B cell (primary cell): ENCODE results near the gene SDCCAG8. TPM values are rescaled to one million over a fixed set of nuclear protein-coding genes. Genes with fewer than 3 reads are reported as not detected.

Experiments used
- ATAC-seq: fragments of 200-7000 bp; cut with Tn5 transposase; one replicate; pipeline ENCODE4 v1.10.0; 2021; ENCODE audit warnings: low read depth, mild to moderate bottlenecking, moderate number of reproducible peaks, moderate library complexity
- CTCF ChIA-PET: fragments of 350-600 bp; sonication (Branson Sonifier 250); formaldehyde crosslinking; loops from one replicate; lab custom pipeline; 2021; ENCODE audit warnings: antibody characterized with exemption, inconsistent platforms; lab: Charles Lee
- POLR2A ChIA-PET: fragments of 350-600 bp; sonication (Branson Sonifier 250); formaldehyde crosslinking; loops from one replicate; lab custom pipeline; 2021; ENCODE audit warnings: antibody characterized with exemption; lab: Charles Lee
- DNase-seq: peaks from one replicate; pipeline ENCODE4 v3.0.0; 2013
- H2AFZ ChIP-seq: 2 replicates; pipeline ENCODE4 v1.6.1; 2012; ENCODE audit warnings: mild to moderate bottlenecking, low read depth, low read length; ENCODE audit not compliant: insufficient read depth, poor library complexity, severe bottlenecking
- H3K27ac ChIP-seq, 2 donors: 1 replicate in 1 of 2; 2 replicates in 1 of 2; pipeline ENCODE4 v1.5.1; 2012 to 2013; ENCODE audit warnings: low read length in 2 of 2, mild to moderate bottlenecking in 2 of 2, moderate library complexity in 1 of 2
- H3K27me3 ChIP-seq, 4 experiments: fragments of 200-600 bp in 1 of 4; sonication (generic) in 1 of 4; replicated peaks in 1 of 4; 1 replicate in 2 of 4; 2 replicates in 2 of 4; pipeline versions ENCODE4 v1.6.1 to v1.7.0; 2013 to 2016; ENCODE audit warnings: low read length in 3 of 4, mild to moderate bottlenecking in 2 of 4, mixed read lengths in 1 of 4, moderate library complexity in 1 of 4; ENCODE audit not compliant: insufficient read depth in 4 of 4, control insufficient read depth in 3 of 4; ENCODE audit errors: control extremely low read depth in 1 of 4
- H3K36me3 ChIP-seq, 2 experiments: replicated peaks in 1 of 2; 1 replicate in 1 of 2; 2 replicates in 1 of 2; pipeline versions ENCODE4 v1.6.1 to v1.7.1; 2013; ENCODE audit warnings: low read length in 1 of 2; ENCODE audit not compliant: insufficient read depth in 2 of 2, control insufficient read depth in 1 of 2; ENCODE audit errors: control extremely low read depth in 1 of 2, extremely low read depth in 1 of 2
- H3K4me1 ChIP-seq, 2 donors: fragments of 200-600 bp in 1 of 2; sonication (generic) in 1 of 2; 1 replicate in 1 of 2; 2 replicates in 1 of 2; pipeline versions ENCODE4 v1.5.1 to v1.6.1; 2013 to 2017; ENCODE audit warnings: low read length in 2 of 2; ENCODE audit not compliant: control insufficient read depth in 2 of 2, insufficient read depth in 2 of 2
- H3K4me2 ChIP-seq: replicated peaks from 2 replicates; pipeline ENCODE3; 2012; ENCODE audit warnings: mild to moderate bottlenecking, low read depth, low read length; ENCODE audit not compliant: poor library complexity, severe bottlenecking
- H3K4me3 ChIP-seq, 5 experiments: fragments of 200-600 bp in 1 of 5; sonication (generic) in 1 of 5; 1 replicate in 3 of 5; 2 replicates in 2 of 5; pipeline versions ENCODE4 v1.5.1 to v1.7.0; 2011 to 2016; ENCODE audit warnings: low read length in 4 of 5, mild to moderate bottlenecking in 4 of 5, low read depth in 2 of 5, control low read depth in 1 of 5, moderate library complexity in 1 of 5; ENCODE audit not compliant: insufficient read depth in 1 of 5; ENCODE audit errors: control extremely low read depth in 1 of 5, extremely low read depth in 1 of 5
- H3K79me2 ChIP-seq: fragments of 200-600 bp; sonication (generic); one replicate; pipeline ENCODE4 v1.6.0; 2016; ENCODE audit warnings: low read length; ENCODE audit not compliant: control insufficient read depth, insufficient read depth
- H3K9ac ChIP-seq: fragments of 200-600 bp; sonication (generic); 2 replicates; pipeline ENCODE4 v1.6.1; 2017; ENCODE audit warnings: mild to moderate bottlenecking, low read length, moderate library complexity
- H3K9me3 ChIP-seq, 3 donors: one replicate each; pipeline versions ENCODE4 v1.6.1 to v1.7.1; 2013; ENCODE audit warnings: low read length in 2 of 3; ENCODE audit not compliant: control insufficient read depth in 2 of 3, insufficient read depth in 1 of 3; ENCODE audit errors: control extremely low read depth in 1 of 3
- H4K20me1 ChIP-seq: 2 replicates; pipeline ENCODE4 v1.6.0; 2012; ENCODE audit warnings: mild to moderate bottlenecking, low read length; ENCODE audit not compliant: insufficient read depth, control insufficient read depth, poor library complexity, severe bottlenecking
- H3K27ac Mint-ChIP-seq: one replicate; pipeline ENCODE4 v1.8.0; 2021; ENCODE audit warnings: mixed read lengths
- H3K27me3 Mint-ChIP-seq: one replicate; pipeline ENCODE4 v1.8.0; 2021; ENCODE audit warnings: mixed read lengths
- H3K4me1 Mint-ChIP-seq: one replicate; pipeline ENCODE4 v1.8.0; 2021; ENCODE audit warnings: mixed read lengths
- H3K4me3 Mint-ChIP-seq: one replicate; pipeline ENCODE4 v1.8.0; 2021; ENCODE audit warnings: mixed read lengths
- H3K9me3 Mint-ChIP-seq: one replicate; pipeline ENCODE4 v1.8.0; 2022; ENCODE audit warnings: mixed read lengths; ENCODE audit not compliant: insufficient read depth
- EZH2 ChIP-seq: IDR thresholded peaks from 2 replicates; pipeline ENCODE4 v1.6.1; 2012; ENCODE audit warnings: borderline replicate concordance, low read depth, mild to moderate bottlenecking, moderate library complexity, low read length; ENCODE audit not compliant: insufficient read depth, poor library complexity, severe bottlenecking
- WGBS: methylation state at CpG from one replicate; pipeline ENCODE4 v1.1.5; 2013; ENCODE audit warnings: missing lambda C conversion rate; ENCODE audit not compliant: insufficient coverage; 5-methylcytosine and 5-hydroxymethylcytosine counted together
- intact Hi-C: fragments of 100-400 bp; cut with micrococcal nuclease; formaldehyde crosslinking; loops from one replicate; pipeline ENCODE4 v1.10.0; 2022
- polyA plus RNA-seq: library from polyadenylated mRNA; depleted of rRNA; stranded (reverse); fragments of >200 nt; gene quantifications from 2 replicates; pipeline ENCODE4 v1.2.3, GENCODE V29; 2012
- total RNA-seq, 2 donors: library from RNA; stranded (reverse); fragments of 120-200 nt in 1 of 2; gene quantifications; 1 replicate in 1 of 2; 2 replicates in 1 of 2; pipeline versions ENCODE4 v1.2.3 to v1.2.4, GENCODE V29; 2013 to 2022
- TF ChIP-seq, protein P1 (sequence below): fragments of 200-600 bp; IDR thresholded peaks from one replicate; pipeline ENCODE4 v1.8.0; 2022; ENCODE audit warnings: antibody characterized with exemption, mild to moderate bottlenecking

The SDCCAG8 gene
- total and polyA plus RNA-seq, 2 donors (not counting 1 experiment from before 2014, with no cell fraction given): 37.1 to 60.7 TPM

DNA sequence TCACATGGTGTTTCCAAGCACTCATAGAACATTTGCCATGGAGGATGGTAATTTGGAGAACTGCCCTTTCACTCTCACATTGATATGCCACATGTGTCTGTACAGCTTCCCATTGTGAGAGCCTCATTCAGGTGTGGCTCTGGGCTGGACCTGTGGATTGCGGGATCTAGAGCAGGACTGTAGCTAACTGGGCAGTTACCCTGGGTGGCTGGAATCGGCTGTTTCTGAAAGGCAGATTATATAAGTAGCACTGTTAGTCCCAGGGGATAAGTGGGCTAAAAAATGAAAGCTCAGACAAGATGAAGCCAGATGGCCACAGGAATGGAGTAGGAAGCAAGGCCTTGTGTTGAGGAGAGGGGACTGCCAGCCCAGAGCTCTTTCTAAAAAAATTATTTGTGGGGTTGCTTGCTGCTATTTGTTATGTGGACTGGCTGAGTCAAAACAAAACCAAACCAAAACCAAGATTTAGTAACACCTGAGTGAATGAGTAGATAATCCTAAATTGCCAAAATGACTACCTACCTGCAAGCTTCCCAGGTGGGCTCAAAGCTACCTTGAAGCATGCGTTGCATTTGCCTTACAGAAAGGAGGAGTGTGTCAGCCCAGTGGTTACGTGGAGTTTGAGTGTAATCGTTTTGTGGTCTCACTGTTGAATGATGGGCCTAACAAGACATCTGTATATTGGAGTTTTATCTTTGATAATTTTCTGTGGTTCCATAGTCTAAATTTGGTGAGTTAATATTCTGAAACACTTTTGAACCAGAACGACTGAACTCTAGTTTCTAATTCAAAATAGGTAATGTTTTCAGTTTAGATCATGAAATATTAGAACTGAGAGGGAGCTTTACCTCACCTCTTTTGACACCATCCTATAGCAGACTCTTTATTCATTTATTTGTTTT, 58.0 kb downstream of the SDCCAG8 start:
- Mint-ChIP-seq H3K27me3 (no peaks in the 10 kb centered on the region), H3K4me1 (peaks cover 25% of the 10 kb centered on the region), H3K27ac (peak overlapping the region; percentile 86), H3K4me3 (peak overlapping the region; percentile 70), H3K9me3 (no peaks in the 10 kb centered on the region)
- DNase-seq (no peak), ATAC-seq (peak; percentile 51)
- H3K9me3 ChIP-seq: no peaks in the 10 kb centered on the region
- POLR2A ChIA-PET: interaction anchor here (1.1 to 2.1 kb wide), 3 partner anchors 17 to 60 kb away, joined by 4 to 7 read pairs (median 6); partner anchors contain the start of genes CEP170 and SDCCAG8
- H3K4me3 ChIP-seq: peak overlapping the region in 1 of 5 experiments; percentile 17
- intact Hi-C loops: loop anchor here (1.0 to 2.0 kb wide), 2 partner anchors 27 to 59 kb away; partner anchors contain the start of gene CEP170
- H3K27me3 ChIP-seq: no peaks in the 10 kb centered on the region
- no peaks in the 10 kb centered on the region for H4K20me1 ChIP-seq
- peak overlapping the region; percentile 50 to 77 for H3K27ac ChIP-seq
- WGBS: 81% methylated on average over 5 of the region's 6 CpGs
- H3K36me3 ChIP-seq: peaks cover 3 to 22% of the 10 kb centered on the region in 2 experiments
- peak overlapping the region; percentile 46 for H3K4me2 ChIP-seq
- CTCF ChIA-PET: interaction anchor here (0.9 to 1.7 kb wide), 6 partner anchors 10 to 63 kb away, joined by 3 to 9 read pairs (median 4); partner anchors contain the start of genes CEP170 and SDCCAG8
- H3K4me1 ChIP-seq: peaks cover 18 to 20% of the 10 kb centered on the region in 2 donors
- peak overlapping the region; percentile 30 for H2AFZ ChIP-seq
- TF ChIP-seq, protein P1, sequence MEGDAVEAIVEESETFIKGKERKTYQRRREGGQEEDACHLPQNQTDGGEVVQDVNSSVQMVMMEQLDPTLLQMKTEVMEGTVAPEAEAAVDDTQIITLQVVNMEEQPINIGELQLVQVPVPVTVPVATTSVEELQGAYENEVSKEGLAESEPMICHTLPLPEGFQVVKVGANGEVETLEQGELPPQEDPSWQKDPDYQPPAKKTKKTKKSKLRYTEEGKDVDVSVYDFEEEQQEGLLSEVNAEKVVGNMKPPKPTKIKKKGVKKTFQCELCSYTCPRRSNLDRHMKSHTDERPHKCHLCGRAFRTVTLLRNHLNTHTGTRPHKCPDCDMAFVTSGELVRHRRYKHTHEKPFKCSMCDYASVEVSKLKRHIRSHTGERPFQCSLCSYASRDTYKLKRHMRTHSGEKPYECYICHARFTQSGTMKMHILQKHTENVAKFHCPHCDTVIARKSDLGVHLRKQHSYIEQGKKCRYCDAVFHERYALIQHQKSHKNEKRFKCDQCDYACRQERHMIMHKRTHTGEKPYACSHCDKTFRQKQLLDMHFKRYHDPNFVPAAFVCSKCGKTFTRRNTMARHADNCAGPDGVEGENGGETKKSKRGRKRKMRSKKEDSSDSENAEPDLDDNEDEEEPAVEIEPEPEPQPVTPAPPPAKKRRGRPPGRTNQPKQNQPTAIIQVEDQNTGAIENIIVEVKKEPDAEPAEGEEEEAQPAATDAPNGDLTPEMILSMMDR: no peak
- no peak for TF ChIP-seq EZH2
- H3K79me2 ChIP-seq: no peaks in the 10 kb centered on the region
- peak overlapping the region; percentile 42 for H3K9ac ChIP-seq

GRCh38 chr1:243315455-243315854, 59.6 kb downstream of the SDCCAG8 start:
- Histone ChIP-seq H3K4me2 (no peak overlapping the region), H3K36me3 (peaks cover 0 to 19% of the 10 kb centered on the region in 2 experiments), H2AFZ (no peak overlapping the region), H3K4me3 (no peak overlapping the region), H3K9ac (no peak overlapping the region), H3K27ac (no peak overlapping the region), H3K27me3 (no peaks in the 10 kb centered on the region), H3K4me1 (peaks cover 18 to 20% of the 10 kb centered on the region in 2 donors), H3K9me3 (no peaks in the 10 kb centered on the region), H3K79me2 (no peaks in the 10 kb centered on the region), H4K20me1 (no peaks in the 10 kb centered on the region)
- no peak overlapping the region for H3K4me3 Mint-ChIP-seq
- DNase-seq (no peak), ATAC-seq (no peak)
- H3K4me1 Mint-ChIP-seq: peaks cover 25% of the 10 kb centered on the region
- POLR2A ChIA-PET: no interaction called here
- CTCF ChIA-PET: no interaction called here
- no peaks in the 10 kb centered on the region for H3K9me3 Mint-ChIP-seq
- no CpG with 5 or more reads among the region's 1 CpG for WGBS
- no peaks in the 10 kb centered on the region for H3K27me3 Mint-ChIP-seq
- TF ChIP-seq, protein P1: no peak
- TF ChIP-seq EZH2: no peak
- intact Hi-C loops: no loop called here
- no peak overlapping the region for H3K27ac Mint-ChIP-seq
